Hindlimb muscle (tissue), 1 donor: ENCODE results near the gene SIK3. TPM values are rescaled to one million over a fixed set of nuclear protein-coding genes. Genes with fewer than 3 reads are reported as not detected.

Experiments used
- DNase-seq: peaks from one replicate; pipeline ENCODE4 v3.0.0-alpha.2; 2013
- polyA plus RNA-seq: library from polyadenylated mRNA; unstranded; fragments of 120-200 nt; gene quantifications from one replicate; pipeline ENCODE4 v1.2.1, GENCODE V29; 2013; ENCODE audit not compliant: insufficient read length

The SIK3 gene
- polyA plus RNA-seq, 1 donor = 47.2 TPM

DNA sequence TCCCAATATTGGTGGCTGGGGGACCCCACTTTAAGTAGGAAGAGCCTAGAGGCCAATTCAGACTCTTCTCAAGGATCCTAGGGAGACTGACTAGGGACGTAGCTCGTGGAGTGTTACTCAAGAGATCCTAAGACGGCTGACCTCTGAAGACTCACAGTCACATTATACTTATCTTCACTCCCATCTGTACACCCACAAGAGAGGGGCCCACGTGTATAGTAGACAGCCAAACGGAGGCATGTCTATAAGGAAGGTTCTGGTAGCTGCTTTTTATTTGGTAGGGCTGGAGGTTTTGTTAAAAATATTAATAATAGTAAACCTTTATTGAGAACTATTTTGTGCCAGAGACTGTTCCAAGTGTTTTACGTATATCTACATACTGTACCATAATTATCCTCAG is 237.9 kb downstream of the SIK3 start:
- DNase-seq = no peak

DNA sequence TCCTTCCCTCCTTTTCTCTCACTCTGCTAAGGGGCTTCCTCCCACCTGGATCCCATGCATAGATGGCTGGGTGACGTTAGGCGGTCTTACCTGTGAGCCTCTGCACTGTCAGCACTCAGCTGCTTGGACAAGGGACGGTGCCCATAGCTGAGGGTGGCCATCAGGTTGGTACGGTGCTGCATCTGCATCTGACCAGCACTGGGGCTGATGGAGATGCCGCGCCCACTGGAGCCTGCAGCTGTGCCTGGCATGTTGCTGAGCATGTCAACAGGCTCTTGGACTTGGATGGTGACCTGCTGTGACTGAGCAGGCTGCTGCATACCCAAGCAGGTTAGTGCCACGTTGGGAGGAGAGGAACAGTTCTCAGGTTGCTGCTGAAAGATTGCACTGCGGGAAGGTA is 239.1 kb downstream of the SIK3 start:
- DNase-seq = no peak

DNA sequence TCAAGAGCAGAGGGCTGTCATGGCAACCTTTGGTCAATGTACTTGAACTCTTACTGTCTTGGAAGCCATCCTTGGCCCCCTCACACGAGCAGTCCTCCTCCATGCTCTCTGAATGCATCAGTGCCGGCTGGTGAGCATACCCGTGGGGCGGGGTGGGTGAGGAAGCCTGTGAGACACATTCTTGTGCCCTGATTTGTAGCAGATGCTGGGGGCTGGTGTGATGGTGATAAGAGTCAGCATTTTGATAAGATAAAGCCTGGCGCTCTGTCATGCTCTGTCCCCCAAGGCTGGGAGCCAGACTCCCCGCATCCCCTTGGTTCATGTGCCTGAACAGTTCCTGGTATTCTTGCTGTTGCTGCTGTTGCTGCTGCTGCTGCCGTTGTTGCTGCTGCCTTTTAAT is 240.3 kb downstream of the SIK3 start:
- no peak for DNase-seq

DNA sequence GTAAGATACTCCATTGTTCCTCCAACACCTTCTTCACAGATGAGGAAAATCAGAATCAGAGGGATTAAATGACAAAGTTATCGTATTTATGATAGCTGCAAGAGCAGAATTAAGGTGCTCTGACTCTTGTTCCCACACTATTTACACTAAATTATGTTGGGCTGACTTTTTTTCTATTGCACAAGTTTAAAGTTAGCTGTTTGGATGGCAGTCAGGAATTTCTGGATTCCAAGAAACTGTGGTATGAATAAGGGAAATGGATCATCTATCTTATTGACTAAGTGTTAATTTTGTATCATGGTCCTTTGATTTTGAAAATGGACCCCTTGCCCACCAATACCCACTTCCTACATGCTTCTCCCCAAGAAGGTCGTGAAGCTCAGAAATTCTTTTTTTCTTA is 240.9 kb downstream of the SIK3 start:
- no peak for DNase-seq

DNA sequence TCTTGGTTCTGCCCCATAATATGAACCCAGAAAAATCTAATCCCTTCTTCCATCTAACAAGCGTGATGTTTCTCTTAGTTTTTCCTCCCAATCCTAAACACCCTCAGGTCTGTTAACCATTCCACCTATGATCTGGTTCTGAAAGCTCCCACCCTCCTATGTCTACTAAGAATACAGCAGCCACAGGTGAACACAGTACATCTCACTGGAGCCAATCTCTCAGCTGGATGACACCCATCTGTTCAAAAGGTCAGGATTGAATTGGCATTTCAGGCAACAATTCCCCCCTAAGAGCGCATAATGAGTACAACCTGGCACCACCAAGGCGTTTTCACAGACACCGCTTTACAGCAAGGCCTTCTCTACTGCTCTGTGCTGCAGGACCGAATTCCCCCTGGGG is 241.8 kb downstream of the SIK3 start:
- DNase-seq = no peak

DNA sequence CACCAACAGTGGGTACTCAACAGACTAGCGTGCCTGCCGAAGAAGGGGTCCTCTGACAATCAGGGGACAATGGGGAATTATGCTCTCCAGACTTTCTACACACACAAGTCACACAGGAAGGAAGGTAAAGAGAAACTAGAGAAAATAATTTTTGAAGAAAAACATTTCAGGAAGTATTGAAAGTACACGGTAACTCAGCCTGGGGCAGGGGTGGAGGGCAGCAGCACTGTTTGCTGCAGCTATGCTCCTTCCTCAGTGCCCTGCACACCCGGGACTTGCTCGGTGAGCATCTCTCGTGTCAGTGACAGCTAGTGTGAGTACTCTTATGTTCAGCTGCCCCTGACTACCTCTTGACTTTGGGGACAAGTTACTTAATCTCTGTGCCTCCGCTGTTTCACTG is 242.8 kb downstream of the SIK3 start:
- no peak for DNase-seq

DNA sequence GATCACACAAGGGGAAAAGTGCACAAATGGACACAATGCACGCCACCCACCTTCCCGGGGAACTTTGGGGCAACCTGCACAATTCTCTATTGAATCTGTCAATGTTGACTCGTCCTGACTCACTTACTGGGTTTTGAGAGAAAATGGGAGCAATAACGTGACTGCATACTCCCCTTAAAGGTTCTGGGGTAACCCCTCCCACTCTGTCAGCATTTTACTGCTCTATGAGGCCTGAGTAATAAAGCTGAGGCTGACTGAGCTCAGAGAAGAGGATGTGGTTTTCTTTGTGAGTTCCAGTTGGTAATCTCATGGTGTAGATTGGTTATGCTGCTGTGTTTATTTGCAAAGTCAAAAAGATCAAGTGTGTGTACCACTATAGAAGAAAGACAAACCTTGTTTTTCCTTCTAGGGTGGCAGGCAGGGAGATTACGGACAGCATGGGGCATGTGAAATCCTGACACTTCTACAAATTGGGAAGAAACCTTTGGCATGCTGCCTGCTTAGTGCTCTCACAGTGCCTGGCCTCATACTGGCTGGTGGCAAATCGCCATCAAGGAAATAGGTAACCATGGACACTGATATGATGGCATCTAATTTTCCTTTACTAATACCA is 244.7 kb downstream of the SIK3 start:
- DNase-seq = no peak

DNA sequence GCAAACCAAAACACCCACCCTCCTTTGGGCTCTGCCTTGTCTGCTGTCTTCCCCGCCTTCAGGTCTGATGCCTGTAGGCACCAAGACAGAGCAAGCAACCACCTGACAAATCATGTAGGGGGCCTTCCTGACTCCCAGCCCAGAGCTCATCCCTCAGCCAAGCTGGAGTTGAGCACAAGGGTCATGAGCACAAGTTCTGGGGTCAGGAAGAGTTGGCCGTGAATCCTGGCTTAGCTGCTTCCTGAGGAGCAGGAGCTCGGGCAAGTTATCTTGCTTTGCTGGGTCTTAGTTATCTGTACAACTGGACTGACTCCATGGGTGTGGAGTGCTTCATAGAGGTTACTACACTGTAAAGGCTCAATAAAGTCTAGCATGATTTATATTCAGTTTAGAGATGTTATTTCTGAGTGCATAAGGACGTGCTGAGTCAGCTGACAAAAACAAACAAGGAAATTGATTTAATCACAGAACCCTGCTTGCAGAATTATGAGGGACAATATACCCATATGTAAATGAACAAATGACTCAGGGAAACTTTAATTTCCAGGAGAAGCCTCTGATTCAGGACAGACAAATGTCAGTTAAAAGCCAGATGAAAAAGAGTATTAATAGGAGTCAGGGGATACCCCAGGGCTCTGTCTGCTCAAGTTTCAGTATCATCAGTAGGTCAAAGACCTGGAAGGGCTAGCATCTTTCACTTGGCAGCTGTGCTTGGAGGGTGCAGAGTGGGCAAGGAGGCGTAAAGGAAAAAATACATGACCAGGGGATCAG is 245.8 kb downstream of the SIK3 start:
- DNase-seq = no peak

DNA sequence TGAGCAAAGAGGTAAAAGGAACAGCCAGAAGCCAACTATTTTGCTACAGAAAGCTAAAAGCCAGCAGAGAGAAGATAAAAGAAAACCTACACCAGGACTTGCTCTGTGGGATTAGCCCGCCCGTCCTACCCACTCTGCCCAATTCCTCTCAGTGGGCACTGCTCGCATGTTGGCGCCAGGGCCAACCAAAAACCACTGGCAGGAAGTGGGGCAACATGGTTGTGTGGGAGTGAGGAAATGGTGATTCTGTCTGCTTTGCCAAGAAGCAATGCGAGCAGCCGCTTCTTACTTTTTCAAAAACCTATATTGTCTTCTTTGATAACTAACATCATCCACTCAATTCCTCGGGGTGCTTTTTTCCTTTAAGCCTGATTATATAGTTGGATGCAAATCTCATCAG is 246.6 kb downstream of the SIK3 start:
- no peak for DNase-seq

DNA sequence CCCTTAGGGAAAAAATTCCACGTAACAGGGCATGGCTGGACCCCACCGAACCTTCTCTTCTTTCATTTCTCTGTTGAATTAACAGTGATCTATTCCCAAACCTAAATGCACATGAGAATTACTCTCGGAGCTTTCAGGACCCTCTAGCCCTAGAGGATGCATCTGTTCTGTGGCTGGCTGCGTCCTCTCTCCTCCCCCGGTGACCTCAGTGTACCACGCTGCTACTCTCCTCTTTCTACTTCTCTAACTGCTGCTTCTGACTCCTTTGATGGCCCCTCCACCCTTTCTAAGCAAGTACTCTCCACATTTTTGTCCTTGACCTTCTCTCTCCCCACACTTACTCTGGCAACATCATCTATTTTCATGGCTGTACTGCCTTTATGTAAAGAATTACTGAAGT is 248.7 kb downstream of the SIK3 start:
- DNase-seq = no peak

DNA sequence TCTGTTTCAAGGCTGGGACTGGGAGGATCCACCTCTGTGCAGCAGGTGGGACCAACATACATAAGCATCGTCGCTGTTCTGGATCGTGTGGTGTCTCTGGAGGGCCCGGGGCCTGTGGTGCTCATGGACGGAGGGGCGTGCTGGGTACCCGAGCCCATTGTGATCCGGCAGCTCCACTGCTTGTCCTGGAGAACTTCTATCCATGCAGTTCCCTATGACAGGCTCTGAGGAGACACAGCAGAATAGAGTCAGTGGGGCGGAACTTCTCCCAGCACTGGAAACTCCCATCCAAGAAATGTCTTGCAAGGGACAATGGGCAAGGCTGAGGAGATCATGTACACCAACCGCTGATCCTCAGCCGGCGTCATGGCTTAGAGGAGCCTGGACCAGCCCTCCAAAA is 249.2 kb downstream of the SIK3 start:
- DNase-seq = no peak

DNA sequence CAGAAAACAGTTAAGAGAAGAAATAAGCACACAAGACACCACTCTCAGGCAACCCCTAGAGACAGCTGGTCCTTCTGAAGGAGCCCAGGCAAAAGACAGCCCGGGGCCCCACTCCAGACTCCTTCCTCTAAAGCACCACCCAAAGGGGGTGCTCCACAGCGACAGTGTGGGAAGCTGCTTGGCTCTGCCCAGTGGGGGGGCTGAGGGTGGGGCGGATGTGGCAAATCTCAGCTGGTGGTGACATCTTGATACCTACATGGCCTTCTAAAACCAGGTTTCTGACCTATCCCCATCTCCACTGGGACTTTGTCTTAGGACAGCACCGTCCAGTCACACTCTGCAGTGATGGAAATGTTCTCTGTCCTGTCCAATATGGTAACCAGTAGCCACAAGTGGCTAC is 250.6 kb downstream of the SIK3 start:
- DNase-seq = no peak

DNA sequence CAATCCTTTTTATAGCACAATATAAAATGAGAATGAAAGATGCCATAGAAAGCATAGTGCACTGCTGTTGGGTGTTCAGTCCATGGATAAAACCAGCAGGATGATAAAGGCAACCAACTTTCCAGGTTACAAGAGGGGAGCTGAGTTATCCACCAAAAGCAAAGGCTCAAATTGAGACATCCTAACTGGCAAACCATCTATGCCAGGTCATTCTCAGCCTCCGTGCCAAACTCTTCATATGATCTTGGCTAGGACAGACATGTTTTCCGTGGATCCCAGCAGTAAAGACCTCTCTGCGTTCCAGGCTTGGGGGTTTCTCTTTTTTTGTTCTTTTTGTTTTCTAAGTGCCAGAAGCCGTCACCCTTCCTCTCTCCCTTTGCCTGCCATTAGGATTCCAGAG is 253.5 kb downstream of the SIK3 start:
- no peak for DNase-seq

DNA sequence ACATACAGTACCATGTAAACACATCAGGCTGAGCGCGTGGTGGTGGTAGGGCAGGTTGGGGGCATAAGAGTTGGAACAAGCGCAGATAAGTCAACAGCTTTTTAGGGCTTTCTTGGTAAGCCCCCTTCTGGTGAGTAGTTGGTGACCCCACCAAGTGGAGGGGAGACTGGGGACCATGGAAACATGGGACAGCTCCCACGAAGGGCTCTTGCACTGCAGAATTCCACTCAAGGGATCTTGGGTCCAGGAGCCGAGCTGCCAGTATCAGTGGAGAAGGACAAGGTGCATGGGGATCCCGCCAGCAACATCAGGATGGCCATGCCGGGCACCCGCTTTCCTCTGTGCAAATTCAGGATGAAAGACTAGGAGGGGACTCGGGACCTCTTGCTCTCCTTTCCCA is 254.6 kb downstream of the SIK3 start:
- no peak for DNase-seq

DNA sequence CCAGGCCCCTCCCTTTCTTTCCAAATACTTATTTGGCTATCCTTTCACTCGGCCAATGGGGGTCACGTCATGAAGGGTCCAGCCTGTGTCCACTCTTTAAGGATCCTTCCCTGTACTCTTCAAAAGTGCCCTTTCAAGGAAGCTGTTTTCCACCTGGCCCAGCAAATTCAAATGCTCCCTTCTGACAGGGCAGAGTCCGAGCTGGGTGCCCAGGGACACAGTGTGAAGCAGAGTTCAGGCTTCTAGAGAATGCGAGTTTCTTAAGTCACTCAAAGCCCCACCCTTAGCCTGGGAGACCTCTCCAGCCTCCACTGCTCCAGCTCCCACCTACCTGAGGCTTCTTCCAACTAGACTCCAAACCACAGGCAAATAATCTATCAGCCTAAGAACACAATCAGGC is 255.3 kb downstream of the SIK3 start:
- DNase-seq = no peak

DNA sequence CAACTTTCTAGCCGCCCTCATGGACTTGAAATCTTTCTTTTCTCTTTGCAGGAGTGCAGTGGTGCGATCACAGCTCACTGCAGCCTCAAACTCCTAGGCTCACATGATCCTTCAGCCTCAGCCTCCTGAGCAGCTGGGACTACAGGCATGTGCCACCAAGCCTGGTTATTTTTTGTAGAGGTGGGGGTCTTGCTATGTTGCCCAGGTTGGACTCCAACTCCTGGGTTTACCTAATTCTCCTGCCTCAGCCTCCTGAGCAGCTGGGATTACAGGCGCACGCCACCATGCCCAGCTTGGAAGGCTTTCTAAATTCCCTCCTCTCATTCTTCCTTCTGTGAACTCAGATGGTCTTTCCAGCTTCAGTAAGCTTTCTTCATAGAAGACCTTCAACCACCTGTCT is 256.1 kb downstream of the SIK3 start:
- no peak for DNase-seq

DNA sequence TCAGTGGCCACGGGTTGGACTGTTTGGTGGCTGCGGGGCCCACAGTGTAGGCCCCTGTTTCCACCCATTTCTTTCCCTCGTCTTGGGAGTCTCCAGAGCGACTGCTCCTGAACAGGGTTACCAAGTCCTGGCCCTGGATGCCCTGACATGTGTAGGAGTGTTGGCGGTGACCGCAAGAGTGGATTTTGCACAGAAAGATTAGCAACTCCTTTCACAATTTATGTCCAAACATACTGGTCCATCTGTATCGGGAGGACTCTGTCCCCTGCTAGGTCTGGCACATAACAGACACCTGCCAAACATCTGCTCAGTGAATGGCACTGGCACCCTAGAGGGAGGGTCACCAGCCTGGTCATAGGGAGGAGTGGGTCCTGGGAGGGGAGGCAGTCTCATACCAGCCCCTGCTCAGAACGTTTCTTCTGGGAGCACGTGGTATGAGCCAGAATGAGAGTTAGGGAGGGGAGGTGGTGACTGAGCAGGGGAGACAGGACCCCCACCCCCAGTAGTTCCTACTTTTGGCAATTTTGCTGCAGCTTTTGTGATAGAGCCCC is 257.4 kb downstream of the SIK3 start:
- DNase-seq = no peak

DNA sequence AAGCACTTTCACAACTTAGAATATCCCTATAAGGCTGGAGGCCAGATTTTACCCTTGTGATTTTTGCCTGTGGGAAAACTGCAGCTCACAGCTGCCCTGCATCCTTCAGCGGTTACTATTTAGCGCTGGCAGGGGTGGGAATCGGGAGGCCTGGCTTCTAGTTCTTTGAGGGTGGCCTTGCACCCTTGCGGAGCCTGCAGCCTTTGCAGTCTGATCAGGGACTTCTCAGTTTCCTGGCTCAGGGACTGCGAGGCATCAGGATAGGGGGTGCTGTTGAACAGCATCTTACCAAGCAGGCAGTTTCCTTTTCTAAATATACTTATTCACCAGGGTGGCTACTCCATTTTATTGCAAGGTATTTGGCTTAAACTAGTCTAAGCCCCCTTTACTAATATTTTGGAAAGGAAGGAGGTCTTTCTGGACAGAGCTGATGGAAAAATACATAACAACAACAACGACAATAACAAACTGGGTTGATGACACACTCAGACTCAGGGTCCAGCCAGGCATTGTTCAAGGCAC is 257.9 kb downstream of the SIK3 start:
- no peak for DNase-seq

DNA sequence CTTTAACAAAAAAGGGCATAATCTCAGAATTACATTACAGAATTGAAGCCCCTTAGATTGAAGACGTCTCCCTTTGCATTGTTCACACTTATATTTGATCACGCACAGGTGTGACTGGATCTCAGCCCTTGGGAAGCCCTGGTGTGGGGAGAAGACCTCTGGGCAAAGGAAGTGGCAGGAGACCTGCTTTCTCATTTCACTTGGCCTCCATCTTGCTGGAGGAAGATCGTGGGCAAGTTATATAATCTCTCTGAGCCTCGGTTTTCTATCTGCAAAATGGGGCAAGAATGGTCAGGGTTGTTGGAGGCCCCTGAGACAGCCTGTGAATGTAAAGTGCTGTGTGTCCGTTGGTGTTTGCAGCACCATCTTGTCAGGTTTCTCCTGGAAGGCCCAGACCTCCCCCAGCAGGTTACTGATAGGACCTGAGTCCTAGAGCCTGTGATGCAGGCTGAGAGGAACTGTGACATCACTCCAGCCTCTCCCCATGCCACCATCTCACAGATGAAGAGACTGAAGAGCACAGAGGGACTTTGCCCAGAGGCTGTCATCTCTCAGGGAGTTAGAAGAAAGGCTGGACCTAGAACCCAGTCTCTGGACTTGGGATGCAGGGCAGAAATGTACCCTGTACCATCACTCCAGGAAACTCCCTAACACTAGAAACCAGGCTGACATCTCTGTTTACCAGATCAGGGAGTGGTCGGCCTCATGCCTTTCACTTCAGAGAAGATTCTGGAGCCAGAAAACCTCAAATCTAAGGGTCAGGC is 259.7 kb downstream of the SIK3 start:
- no peak for DNase-seq

DNA sequence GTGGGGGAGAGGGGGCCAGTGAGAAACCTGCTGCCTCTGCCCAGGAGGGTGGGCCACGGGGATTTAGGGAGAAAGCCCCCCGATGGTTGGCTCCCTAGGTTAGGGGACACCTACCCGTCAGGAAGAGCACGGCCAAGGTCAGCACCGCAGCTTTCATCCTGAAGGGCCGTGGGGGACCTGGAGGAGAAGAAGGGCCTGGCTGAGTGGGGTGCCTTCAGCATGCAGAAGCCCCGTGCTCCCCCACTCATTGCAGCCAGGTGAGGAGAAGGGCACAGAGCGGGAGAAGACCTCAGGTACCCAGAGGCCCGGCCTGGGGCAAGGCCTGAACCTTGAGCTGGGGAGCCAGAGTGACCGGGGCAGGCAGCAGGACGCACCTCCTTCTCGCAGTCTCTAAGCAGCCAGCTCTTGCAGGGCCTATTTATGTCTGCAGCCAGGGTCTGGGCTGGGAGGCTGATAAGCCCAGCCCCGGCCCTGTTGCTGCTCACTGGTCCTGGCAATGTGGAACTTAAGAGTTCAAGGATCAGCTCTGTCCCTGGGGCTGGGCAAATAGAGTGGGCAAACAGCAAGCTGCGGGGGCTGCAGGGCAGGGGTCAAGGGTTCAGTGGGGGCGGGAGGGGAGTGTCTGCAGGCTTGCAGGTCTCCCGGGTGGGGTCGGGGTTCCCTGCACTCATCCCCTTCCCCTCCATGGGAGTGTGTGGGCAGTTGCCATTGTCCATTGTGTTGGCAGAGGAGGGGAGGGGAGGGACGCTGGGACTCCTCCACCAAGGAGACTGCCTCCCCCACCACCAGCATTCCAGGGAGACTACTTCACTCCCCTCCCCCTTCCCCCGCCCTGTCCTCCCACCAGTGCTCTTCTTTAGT is 260.8 kb downstream of the SIK3 start, which contains the start of gene APOA1:
TSS of gene APOA1 (minus strand) at position 392 of the 861 bp plus-strand sequence. CDS start at position 157, 235 bp downstream.
- DNase-seq = no peak

DNA sequence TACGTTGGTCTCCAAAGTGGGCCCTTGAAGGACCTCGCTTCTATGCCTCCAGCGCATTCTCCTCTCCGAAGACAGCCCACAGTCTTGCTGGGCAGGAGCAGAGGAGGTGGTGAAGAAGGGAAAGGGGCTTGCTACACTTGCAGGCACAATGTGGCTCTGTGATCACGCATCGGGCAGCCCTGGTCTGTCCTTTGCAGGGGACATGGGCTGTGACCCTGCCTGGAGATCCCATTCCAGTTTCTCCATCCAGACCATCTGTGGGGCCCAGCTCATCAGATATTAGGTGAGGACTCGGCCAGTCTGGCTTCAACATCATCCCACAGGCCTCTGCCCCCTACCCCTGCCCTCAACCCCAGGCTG is 261.6 kb downstream of the SIK3 start:
- no peak for DNase-seq
